Spinal cord (tissue), 10 donors: Measurements from ENCODE around the gene LSG1. TPM values are rescaled to one million over a fixed set of nuclear protein-coding genes. Genes with fewer than 3 reads are reported as not detected.

Experiments
- DNase-seq, 6 donors: peaks; one replicate each; pipeline versions ENCODE4 v3.0.0 to v3.0.0-alpha.2; 2013 to 2015; ENCODE audit warnings: low spot score in 6 of 6, low read depth in 4 of 6
- H3K27ac ChIP-seq: one replicate; pipeline ENCODE4 v1.5.1; 2013; ENCODE audit warnings: low read depth, low read length, control low read depth
- H3K27me3 ChIP-seq: one replicate; pipeline ENCODE4 v1.6.1; 2013; ENCODE audit warnings: low read length; ENCODE audit not compliant: control insufficient read depth, insufficient read depth
- H3K36me3 ChIP-seq: one replicate; pipeline ENCODE4 v1.6.1; 2013; ENCODE audit warnings: low read length; ENCODE audit not compliant: control insufficient read depth, insufficient read depth
- H3K4me1 ChIP-seq: one replicate; pipeline ENCODE4 v1.6.1; 2013; ENCODE audit warnings: low read length; ENCODE audit not compliant: control insufficient read depth, insufficient read depth
- H3K4me3 ChIP-seq: one replicate; pipeline ENCODE4 v1.5.1; 2013; ENCODE audit warnings: low read depth, low read length, control low read depth
- H3K9me3 ChIP-seq: one replicate; pipeline ENCODE4 v1.6.1; 2013; ENCODE audit warnings: low read length; ENCODE audit not compliant: control insufficient read depth, insufficient read depth
- WGBS: methylation state at CpG from one replicate; pipeline ENCODE4 v1.1.5; 2013; ENCODE audit warnings: missing lambda C conversion rate; ENCODE audit not compliant: insufficient coverage; 5-methylcytosine and 5-hydroxymethylcytosine counted together
- polyA plus RNA-seq, 2 donors: library from polyadenylated mRNA; unstranded; fragments of 120-200 nt; gene quantifications; one replicate each; pipeline ENCODE4 v1.2.1, GENCODE V29; 2013; ENCODE audit not compliant: insufficient read length in 2 of 2
- total RNA-seq, 2 donors: library from RNA; depleted of rRNA in 1 of 2; stranded (reverse); fragments of 120-200 nt in 1 of 2; fragments of >200 nt in 1 of 2; gene quantifications; one replicate each; pipeline versions ENCODE4 v1.2.3 to v1.2.4, GENCODE V29; 2013 to 2014
- donor health status: healthy.

The LSG1 gene
- total and polyA plus RNA-seq, 4 donors, result 33.2 to 38.6 (median 36.1) TPM

- H3K4me3 ChIP-seq, result no peak overlapping the region
- H3K36me3 ChIP-seq, result no peaks in the 10 kb centered on the region
- no peak for DNase-seq
- 62% methylated on average over 5 of the region's 7 CpGs for WGBS
- no peaks in the 10 kb centered on the region for H3K9me3 ChIP-seq
- no peaks in the 10 kb centered on the region for H3K4me1 ChIP-seq
- no peaks in the 10 kb centered on the region for H3K27me3 ChIP-seq
- H3K27ac ChIP-seq, result no peak overlapping the region
Observed at GRCh38 chr3:194707147-194707540, 35.2 kb upstream of the LSG1 start.

DNA sequence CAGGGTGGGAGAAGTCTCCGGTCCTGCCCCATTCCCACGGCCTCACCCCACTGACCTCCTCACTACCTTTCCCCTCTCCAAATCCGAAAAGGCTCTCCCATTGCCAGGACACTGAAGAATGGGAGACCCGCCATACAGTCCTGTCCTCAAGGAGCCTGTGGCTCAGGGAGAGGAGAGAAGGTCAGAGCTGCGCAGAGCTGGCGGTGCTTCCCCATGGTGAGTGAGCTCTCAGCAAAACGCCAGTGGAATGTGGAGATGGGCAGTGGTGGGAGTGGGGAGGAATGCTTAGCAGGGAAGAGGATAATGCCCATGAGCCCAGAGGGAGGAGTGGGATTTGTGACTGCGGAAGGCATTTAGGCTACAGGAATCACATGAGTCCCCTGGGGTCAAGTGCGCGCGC lies 33.8 kb upstream of the LSG1 start:
- Histone ChIP-seq H3K9me3 (no peaks in the 10 kb centered on the region), H3K4me3 (no peak overlapping the region), H3K27me3 (no peaks in the 10 kb centered on the region), H3K27ac (no peak overlapping the region), H3K4me1 (no peaks in the 10 kb centered on the region), H3K36me3 (no peaks in the 10 kb centered on the region)
- DNase-seq, result no peak
- 55% methylated on average over 4 of the region's 11 CpGs for WGBS

- no peaks in the 10 kb centered on the region for H3K36me3 ChIP-seq
- no peak overlapping the region for H3K4me3 ChIP-seq
- no peak for DNase-seq
- H3K27ac ChIP-seq, result no peak overlapping the region
- no peaks in the 10 kb centered on the region for H3K27me3 ChIP-seq
- H3K9me3 ChIP-seq, result no peaks in the 10 kb centered on the region
- H3K4me1 ChIP-seq, result no peaks in the 10 kb centered on the region
- 92% methylated on average over 7 of the region's 8 CpGs for WGBS
Observed at GRCh38 chr3:194705227-194705626, 33.2 kb upstream of the LSG1 start.

DNA sequence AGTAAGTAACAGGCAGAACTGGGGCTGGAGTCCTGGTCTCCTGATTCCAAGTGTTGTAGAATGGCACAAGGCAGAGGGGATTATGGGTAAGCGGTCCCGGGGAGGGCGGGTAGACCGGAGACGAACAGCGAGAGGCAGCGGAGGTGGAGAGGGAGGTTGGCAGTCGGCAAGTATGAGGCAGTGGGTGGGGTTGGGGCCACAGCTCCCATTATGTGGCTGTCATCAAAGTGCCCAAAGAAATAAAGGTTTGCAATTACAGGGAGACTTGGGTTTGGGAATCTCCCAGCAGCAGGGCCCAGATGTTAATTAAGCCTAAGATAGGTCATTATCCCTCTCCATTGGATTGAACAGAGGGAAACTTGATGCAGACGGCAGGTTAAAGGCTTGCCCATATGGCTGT lies 30.6 kb upstream of the LSG1 start:
- DNase-seq, result no peak
- H3K4me1 ChIP-seq, result no peaks in the 10 kb centered on the region
- no peaks in the 10 kb centered on the region for H3K36me3 ChIP-seq
- no peaks in the 10 kb centered on the region for H3K9me3 ChIP-seq
- 79% methylated on average over 8 of the region's 9 CpGs for WGBS
- no peak overlapping the region for H3K4me3 ChIP-seq
- H3K27ac ChIP-seq, result no peak overlapping the region
- H3K27me3 ChIP-seq, result no peaks in the 10 kb centered on the region

DNA sequence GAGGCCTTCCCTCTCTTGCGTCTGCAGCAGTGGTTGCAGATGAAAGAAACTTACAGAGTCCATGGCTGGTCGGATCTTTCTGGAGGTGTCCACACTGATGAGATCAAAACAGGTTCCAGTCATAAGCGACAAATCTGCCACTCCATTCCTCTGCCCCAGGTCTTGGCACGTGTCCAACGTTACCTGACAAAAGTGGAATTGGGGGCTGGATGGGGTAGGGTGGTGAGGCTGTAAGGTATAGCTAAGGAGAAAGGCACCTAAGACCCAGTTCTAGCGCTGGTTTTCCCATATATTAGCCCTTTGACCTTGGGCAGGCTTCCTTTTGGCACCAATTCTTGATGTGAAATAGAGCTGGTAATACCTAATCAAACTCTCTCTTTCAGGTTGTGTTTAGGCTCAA lies 24.7 kb upstream of the LSG1 start:
- 88% methylated on average over 3 of the region's 6 CpGs for WGBS
- Histone ChIP-seq H3K4me1 (no peaks in the 10 kb centered on the region), H3K36me3 (no peaks in the 10 kb centered on the region)

DNA sequence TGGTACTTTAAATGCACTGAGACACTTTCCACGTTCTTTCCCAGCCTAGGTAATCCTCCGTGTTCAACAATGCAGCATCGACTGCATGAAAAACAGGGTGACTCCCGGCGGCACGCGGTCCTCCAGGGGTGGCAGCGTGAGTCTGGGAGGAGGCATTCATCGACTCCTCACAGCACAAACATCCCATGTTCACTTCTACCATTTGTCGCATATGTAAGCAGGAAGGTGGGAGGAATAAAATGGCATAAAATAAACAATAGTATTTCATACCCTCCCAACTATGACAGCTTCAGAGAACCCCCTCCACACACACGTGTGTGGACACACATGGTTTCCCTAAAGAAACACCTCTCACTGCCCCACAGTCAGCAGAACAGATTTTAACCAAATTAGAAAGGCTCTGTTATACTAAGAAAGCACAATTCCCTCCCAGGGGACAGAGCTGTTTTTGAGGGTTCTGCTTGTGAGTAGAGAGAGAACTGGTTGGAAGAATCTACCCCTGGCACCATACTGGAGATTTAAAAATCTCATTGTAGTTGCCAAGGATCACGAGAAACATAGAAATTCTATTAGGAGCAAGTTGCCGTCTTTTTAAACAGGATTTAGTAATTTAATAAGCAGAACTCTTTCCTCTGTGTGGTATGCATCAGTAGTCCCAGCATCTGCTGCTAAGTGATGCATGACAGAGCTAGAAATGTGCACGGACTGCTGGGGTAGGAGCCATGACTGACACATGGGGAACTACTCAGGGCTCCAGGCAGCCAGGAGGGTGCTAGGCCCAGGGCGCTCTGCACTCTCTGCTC lies 19.7 kb upstream of the LSG1 start:
- DNase-seq, result peak in 1 of 6 donors; percentile 50
- H3K27ac ChIP-seq, result no peak overlapping the region
- 75% methylated on average over 2 of the region's 15 CpGs for WGBS
- H3K36me3 ChIP-seq, result no peaks in the 10 kb centered on the region
- no peaks in the 10 kb centered on the region for H3K9me3 ChIP-seq
- H3K4me1 ChIP-seq, result peaks cover 20% of the 10 kb centered on the region
- H3K4me3 ChIP-seq, result no peak overlapping the region
- H3K27me3 ChIP-seq, result peaks cover 14% of the 10 kb centered on the region

More for the DNA sequence above, 24.7 kb upstream of the LSG1 start:
- H3K27me3 ChIP-seq, result no peaks in the 10 kb centered on the region
- H3K9me3 ChIP-seq, result no peaks in the 10 kb centered on the region
- no peak overlapping the region for H3K27ac ChIP-seq
- no peak overlapping the region for H3K4me3 ChIP-seq
- no peak for DNase-seq

DNA sequence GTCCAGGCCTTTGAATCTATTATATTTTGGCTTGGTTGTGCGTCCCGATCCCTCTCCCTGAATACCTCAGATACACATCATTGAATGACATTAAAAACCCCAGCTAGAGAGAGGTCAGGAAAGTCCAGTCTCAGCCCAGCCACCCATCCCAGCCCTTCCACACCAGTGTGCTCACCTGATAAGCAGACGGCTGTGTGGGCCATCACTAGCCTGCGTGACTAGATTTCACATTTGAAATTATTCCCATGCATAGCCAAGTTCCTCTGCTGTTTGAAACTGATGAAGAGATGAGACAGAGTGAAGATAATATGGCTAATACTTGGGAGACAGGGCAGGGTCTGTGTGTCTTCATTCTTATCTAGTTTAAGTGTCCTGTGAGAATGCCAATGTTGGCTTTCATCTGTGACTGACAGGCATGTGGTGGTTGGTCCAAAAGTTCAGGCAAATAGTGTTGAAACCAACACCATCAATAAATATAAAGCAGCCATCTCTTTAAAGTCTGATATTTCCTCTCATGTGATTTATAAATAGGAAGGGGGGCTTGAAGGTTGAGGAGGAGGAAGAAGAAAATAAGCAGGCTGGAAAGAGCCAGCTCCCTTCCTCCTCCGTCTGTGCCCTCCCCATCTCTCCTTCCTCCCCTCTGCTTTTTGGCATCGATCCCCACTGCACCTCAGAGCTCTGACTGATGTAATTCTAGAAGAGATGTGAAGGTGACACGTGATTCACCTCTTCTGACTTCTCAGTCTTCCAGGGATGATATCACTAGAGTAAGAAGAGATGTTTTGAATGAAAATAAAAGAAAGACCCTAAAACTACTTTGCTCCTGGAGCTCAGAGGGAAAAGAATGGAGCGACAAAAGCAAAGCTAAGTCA lies 18.7 kb upstream of the LSG1 start:
- no peaks in the 10 kb centered on the region for H3K36me3 ChIP-seq
- no peak overlapping the region for H3K4me3 ChIP-seq
- H3K27me3 ChIP-seq, result peaks cover 21% of the 10 kb centered on the region
- peak overlapping the region; percentile 43 for H3K27ac ChIP-seq
- 82% methylated on average over 3 of the region's 8 CpGs for WGBS
- H3K9me3 ChIP-seq, result no peaks in the 10 kb centered on the region
- DNase-seq, result peak in 1 of 6 donors; percentile 47
- peaks cover 30% of the 10 kb centered on the region for H3K4me1 ChIP-seq

DNA sequence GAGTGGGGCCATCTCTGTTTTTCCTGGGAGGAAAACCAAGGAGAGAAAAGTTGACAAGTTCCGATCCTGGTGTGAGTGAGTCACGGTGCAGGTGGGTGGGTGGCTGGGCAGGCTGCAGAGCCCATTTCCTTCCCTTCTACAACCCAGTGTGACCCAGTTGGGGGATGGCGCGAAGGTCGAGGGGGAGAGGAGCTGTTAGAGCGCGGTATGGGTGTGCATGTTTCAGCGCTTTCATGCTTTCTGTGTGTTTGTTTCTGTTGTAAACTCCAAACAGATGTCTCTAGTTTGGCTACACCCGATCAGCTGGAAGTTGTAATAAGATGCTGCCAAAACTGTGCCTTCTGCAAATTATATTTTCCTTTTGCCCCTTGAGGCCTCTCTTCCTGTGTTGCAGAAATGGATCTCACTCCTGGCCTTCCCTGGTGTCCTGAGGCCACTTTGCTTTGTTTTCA lies 17.5 kb upstream of the LSG1 start:
- peaks cover 34% of the 10 kb centered on the region for H3K4me1 ChIP-seq
- H3K9me3 ChIP-seq, result no peaks in the 10 kb centered on the region
- DNase-seq, result peak in 2 of 6 donors; percentile 15 to 63
- H3K27me3 ChIP-seq, result peaks cover 34% of the 10 kb centered on the region
- peak overlapping the region; percentile 66 for H3K4me3 ChIP-seq
- 100% methylated on average over 1 of the region's 9 CpGs for WGBS
- H3K36me3 ChIP-seq, result no peaks in the 10 kb centered on the region
- H3K27ac ChIP-seq, result peak overlapping the region; percentile 71

DNA sequence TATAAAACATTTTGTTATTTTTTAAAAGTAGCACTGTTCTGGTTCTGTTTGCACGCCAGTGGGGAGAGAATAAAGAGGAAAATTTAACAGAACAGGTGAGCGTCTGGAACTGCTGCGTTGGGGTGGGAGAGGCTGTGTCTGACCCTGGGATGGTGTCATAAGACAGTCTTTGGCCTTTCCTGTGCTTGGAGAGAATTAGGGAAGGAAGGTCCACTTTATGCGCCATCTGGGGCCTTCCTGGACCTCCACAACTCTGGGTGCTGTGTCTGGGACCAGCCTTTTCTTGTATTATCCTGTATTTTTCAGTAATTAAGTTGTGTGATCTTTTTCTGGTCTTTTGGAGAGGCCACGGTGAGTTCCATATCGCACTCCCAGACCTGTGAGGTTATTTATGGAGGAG lies 17.0 kb upstream of the LSG1 start:
- 67% methylated on average over 4 of the region's 6 CpGs for WGBS
- H3K36me3 ChIP-seq, result no peaks in the 10 kb centered on the region
- H3K4me3 ChIP-seq, result peak overlapping the region; percentile 66
- peaks cover 34% of the 10 kb centered on the region for H3K4me1 ChIP-seq
- peaks cover 38% of the 10 kb centered on the region for H3K27me3 ChIP-seq
- DNase-seq, result no peak
- no peaks in the 10 kb centered on the region for H3K9me3 ChIP-seq
- peak overlapping the region; percentile 71 for H3K27ac ChIP-seq
